Dermis lymphatic vessel endothelial cell (primary cell): ENCODE data around the gene SLFN12. TPM values are rescaled to one million over a fixed set of nuclear protein-coding genes. Genes with fewer than 3 reads are reported as not detected.

Experiments
- total RNA-seq: library from RNA; depleted of rRNA; stranded (reverse); fragments of >200 nt; gene quantifications from 2 replicates; pipeline ENCODE4 v1.2.1, GENCODE V29; 2014

Gene SLFN12
- 27.9 and 43.9 TPM in 2 replicates for total RNA-seq

GRCh38 chr17:35432176-35433074 is at the start of gene SLFN12:
Gene SLFN12 (minus strand): TSS chr17:35432500. CDS start chr17:35423028, 9,472 bp downstream.

GRCh38 chr17:35448214-35448898 is 16.1 kb upstream of the SLFN12 start, which contains the start of gene SLFN13:
Gene SLFN13 (minus strand): TSS chr17:35448766. CDS start chr17:35445680, 3,086 bp downstream.

GRCh38 chr17:35373534-35373983 is 58.7 kb downstream of the SLFN12 start, which contains the start of gene SLFN11:
Gene SLFN11 (minus strand): TSS chr17:35373621. CDS start chr17:35363807, 9,814 bp downstream.

Other genes with a start within 250 kb of the SLFN12 start
- not detected in 2 replicates for gene SLC35G3, start 238.1 kb downstream of the SLFN12 start, total RNA-seq
- gene SLFN5, start 189.4 kb downstream of the SLFN12 start, total RNA-seq, result 30.9 and 52.0 TPM in 2 replicates
- 24.4 and 33.9 TPM in 2 replicates for gene SLFN11, start 58.9 kb downstream of the SLFN12 start, total RNA-seq
- 1.3 and 1.5 TPM in 2 replicates for gene SLFN13, start 16.3 kb upstream of the SLFN12 start, total RNA-seq
- gene SLFN12L, start 105.2 kb upstream of the SLFN12 start, total RNA-seq, result under 0.01 TPM in 1 of 2 replicates, not detected in the other
- gene SLFN14, start 128.3 kb upstream of the SLFN12 start, total RNA-seq, result not detected in 2 replicates
- 2.3 and 2.9 TPM in 2 replicates for gene PEX12, start 146.1 kb upstream of the SLFN12 start, total RNA-seq
- 87.7 and 87.8 TPM in 2 replicates for gene AP2B1, start 154.8 kb upstream of the SLFN12 start, total RNA-seq